CD4-positive, alpha-beta T cell treated with Interleukin-12 subunit alpha and Interleukin-12 subunit beta, for 1 hour (primary cell): ENCODE data around the gene CAND2.
A peak's percentile ranks its signal among the peaks of the same experiment; 100 is the strongest.
"Not testable (repeated sequence)": the region's sequence is repeated elsewhere in the genome, so short reads cannot be mapped to it uniquely, and the experiment has no call there.

Experiments
- DNase-seq: peaks from one replicate; pipeline ENCODE4 v3.0.0-alpha.2; 2020

The CAND2 gene

GRCh38 chr3:12866836-12867235, 70.4 kb downstream of the CAND2 start:
- DNase-seq, result no peak

- peak; percentile 65 for DNase-seq
These were observed 71.9 kb downstream of the CAND2 start for GRCh38 chr3:12868039-12869034.

GRCh38 chr3:12869035-12869621, 72.6 kb downstream of the CAND2 start:
- peak; percentile 33 for DNase-seq

GRCh38 chr3:12870942-12871341, 74.5 kb downstream of the CAND2 start:
- peak; percentile 54 for DNase-seq

DNA sequence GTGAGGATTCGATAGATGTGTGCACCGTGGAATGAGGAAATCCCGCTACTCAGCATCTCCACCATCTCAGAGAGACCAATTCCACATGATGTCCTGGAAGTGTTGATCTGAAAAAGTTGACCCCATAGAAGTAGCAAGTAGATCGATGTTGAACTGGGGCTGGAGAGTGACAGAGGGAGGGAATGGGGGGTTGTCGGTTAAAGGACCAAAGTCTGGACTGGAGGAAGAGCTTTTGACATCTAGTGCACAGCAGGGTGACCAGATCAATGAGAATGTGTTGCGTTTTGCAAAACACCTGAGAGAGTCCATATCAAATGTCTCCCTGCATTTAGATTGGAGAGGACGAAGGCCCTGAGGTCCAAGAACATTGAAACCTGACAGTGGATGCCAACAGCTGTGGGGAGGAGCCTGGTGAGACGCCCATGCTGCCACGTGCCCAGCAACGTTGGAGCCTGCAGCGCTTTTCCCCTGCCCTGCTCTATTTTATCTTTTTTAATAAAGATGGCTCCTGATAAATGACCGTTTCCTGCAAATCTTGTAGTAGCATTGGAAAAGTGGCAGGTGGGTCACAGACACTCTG, 75.0 kb downstream of the CAND2 start:
- no peak for DNase-seq

DNA sequence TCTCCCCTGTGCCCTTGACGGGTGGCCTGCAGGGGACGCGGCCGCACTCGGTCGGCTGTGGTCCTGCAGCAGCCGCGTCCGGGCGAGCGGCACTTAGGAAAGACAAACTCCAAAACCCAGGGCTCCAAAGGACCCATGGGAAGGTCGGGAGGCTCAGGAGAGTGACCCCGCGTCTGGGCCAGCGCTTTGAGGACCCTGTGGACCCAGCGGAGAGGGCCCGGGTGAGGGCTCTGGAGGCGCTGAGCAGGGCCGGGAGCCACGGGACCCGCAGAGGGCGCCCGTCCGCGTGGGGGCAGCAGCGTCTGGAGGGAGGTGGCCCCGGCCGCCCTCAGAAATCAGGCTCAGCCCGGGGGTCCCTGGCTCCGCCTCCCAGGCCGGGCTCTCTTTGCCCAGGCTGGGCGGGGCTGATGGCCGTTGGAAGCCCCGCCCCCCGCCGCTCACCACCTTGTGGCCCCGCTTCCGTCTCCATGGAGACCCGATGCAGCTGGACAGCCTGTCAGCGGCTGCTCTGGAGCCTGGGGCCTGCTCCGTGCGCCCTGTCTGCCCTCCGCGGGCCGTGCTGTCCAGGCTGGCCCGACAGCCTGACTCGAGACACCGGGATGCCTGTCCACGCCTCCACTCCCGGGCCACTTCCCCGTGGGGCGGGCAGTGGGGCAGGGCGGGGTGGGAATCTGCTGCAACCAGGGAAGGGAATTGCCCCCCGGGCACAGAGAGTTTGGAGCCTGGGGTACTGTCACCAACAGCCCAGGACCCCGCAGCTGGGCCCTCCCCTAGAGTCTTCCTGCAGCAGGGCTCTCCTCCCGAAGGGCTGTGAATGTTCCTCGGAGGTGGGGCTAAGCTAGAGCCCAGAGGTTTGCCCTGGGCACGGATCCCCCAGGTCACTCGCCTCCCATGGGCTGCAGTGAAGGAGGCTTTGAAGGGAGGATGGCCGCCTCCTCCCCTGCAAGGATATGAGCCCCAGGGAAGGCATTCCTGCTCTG, 79.7 kb downstream of the CAND2 start:
- peak; percentile 7 for DNase-seq

GRCh38 chr3:12877040-12877439, 80.6 kb downstream of the CAND2 start:
- no peak for DNase-seq

GRCh38 chr3:12878141-12878574, 81.7 kb downstream of the CAND2 start:
- no peak for DNase-seq

GRCh38 chr3:12878758-12879157, 82.3 kb downstream of the CAND2 start:
- DNase-seq, result not testable (repeated sequence)

- DNase-seq, result no peak
These were observed 82.8 kb downstream of the CAND2 start for GRCh38 chr3:12879191-12879815.

- not testable (repeated sequence) for DNase-seq
These were observed 85.4 kb downstream of the CAND2 start for GRCh38 chr3:12881858-12882257.

GRCh38 chr3:12882336-12883310, 86.1 kb downstream of the CAND2 start:
- DNase-seq, result no peak

DNA sequence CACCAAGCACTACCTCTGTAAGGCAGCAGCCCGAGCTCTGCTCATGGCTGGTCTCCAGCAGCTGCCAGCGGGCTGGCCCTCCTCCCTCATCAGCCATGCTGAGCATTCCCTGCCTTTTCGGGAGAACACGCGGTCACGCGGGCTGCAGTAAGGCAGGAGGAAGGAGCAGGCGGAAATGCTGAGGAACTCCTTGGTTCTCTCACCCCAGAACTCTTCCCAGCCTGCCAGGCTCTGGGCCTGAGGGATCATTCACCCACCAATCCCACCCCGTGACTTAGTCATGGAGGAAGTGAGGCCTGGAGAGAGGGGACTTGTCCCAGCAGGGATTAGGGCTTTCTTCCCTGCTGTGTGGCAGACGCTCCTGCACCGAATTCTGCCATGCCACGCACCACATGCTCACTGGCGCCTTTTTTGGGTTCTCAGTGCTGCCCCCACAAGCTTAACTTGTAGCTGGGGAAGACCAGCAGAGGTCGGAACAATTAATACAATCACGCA, 87.8 kb downstream of the CAND2 start:
- no peak for DNase-seq
